HG02943 (cell line): Measurements from ENCODE around the gene C6orf136.

Source experiments
- ATAC-seq: cut with Tn5 transposase; IDR thresholded peaks from one replicate; pipeline ENCODE4 v1.9.1; 2021; ENCODE audit warnings: mild to moderate bottlenecking, low read depth, moderate library complexity; ENCODE audit not compliant: unreplicated experiment

The C6orf136 gene

DNA sequence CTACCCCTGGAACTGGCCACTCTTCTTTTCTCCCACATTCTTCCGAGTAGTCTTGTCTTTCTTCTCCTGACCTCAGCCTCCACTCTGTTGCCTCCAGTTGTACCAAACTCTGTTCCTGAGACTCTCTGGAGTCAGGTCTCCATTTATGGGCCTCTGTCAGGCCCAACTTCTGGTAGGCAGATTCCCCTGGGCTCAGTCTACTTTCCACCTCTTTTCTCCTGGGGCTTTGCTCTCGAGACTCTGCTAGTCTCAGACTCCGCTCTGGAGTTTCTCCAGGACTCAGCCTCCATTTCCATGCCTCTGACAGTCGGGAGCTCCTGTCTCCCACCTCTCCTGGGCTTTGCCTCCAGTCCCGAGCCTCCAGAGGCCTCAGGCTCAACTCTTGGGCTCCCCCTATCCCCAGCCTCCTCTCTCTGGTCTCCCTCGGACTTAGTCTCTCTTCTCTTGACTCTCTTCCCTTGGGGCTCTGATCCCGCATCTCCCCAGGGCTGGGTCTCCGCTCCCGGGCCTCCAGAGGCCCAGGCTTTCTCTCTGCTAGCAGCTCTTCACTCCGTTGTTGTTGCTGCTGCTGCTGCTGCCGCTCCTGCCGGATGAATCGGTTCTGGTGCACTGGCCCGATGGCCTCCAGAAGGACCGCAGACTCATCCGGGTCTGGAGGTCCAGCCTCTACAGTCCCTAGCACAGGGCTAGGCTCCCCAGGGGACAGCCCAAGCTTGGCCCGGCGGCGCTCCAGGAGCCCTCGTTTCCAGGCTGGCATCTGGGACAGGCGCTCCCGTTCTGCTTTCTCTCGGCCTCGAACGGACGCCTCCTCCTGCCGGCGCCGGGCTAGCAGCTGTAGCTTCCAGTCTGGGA, 38.5 kb downstream of the C6orf136 start:
- no peak for ATAC-seq

DNA sequence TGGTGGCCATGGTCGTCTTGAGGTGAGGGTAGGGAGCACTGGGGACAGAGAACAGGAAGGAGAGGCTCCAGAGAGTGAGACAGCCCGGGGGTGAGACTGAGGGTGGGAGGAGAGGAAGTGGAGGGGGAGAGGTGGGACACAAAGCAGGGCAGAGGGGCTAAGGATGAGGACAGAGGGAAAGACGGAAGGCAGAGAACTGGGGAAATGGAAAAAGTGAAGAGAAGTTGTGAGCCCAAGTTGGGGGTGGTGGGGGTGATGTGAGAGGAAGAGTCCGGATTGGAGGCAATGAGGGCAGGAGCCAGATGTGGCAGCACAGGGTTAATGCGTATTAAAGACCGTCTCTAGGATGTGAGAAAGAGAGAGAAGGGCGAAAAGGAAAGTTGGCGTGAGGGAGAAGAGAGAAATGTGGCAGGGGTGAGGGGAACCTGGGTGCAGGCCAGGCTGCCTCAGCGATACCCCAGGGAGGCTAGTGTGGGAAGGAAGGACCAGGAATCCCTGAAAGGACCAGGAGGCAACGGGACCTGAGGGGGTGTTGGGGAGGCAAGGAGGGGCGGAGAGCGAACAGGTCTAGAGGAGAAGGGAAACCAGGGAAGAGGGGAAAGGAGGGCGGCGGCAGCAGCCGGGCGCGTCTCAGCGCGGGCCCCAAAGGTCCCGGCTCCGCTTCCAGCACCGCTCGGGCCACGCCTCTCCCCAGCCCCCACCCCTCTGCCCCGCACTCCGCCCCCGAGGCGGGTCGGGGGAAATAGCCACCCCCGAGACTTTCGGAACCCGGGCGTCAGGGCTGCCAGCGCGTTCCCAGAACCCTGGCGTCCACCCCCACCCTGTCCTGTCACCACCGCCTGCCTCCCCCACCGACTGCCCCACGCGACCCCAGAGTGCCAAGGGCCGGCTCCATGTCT, 39.3 kb downstream of the C6orf136 start, which contains the start of gene PPP1R18:
TSS of gene PPP1R18 (minus strand) at position 637 of the 899 bp plus-strand sequence. CDS start at position 10, 627 bp downstream.
- ATAC-seq = no peak

DNA sequence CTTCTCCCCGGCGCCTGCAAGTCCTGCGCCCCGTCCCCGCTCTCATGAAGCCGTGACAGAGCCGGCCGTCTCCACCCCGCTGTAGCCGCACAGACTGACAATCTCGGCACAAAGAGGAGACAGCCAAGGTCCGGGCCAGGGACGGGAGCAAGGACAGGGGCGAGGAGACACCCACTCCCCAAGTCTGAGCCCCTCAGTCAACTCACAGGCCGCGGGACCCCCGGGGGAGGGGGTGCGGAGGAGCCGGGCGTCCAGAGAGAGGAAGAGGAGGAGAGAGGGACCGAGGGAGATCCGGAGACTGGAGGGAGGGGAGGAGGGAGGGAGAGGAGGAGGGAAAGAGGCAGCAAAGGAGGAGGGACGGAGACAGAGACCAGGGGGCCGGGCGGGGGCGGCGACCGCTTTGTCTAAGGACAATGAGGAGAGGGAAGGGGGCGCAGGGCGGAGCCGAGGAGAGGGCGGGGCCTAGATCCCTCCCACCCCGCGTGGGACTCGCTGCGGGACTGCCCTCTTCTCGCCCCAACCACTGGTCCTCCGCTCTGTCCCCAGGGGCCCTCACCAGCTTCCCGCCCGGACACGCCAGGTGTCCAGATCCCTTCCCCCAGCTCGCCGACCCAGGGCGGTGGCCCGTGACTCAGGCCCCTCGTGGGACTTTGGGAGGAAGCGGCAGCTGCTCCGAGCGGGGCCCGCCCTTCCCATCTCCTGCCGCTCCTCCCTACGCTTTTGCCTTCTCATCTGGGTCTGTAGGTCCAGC, 40.1 kb downstream of the C6orf136 start:
- peak; percentile 41 for ATAC-seq

DNA sequence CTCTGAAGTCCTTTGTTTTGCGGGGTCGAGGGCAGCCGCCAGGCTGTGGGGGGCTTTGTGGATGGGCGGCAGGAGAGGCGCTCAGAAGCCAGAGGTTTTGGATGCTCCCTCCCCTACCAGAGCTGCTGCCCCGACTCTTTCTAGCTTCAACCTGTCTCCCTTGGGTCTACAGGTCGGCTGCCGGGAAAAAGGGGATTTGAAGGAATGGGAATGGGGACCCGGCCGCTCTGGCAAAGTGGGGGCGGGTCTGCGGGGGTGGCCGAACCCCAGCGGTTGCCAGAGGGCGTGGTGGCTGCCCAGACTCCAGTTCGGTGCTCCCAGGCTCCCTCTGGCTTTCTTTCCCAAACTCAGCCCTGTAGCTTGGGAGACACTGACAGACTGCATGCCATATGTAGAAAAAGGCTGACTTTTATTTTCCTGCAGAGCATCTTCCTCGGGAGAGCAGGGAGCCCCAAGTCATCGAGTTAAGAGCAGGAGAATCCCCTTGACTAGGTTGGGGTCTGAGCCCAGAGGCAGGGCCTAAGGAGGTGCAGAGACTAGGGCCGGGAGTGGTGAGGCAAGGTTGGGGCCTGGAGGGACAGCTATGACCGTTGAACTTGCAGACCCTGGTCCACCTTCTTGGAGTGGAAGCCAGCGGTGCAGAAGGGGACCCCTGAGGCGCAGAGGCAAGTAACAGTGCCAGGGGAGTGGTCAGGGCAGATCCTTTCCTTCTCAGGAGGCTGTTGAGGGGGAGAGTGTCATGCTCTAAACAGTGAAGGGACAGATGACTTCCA, 40.9 kb downstream of the C6orf136 start:
- no peak for ATAC-seq

DNA sequence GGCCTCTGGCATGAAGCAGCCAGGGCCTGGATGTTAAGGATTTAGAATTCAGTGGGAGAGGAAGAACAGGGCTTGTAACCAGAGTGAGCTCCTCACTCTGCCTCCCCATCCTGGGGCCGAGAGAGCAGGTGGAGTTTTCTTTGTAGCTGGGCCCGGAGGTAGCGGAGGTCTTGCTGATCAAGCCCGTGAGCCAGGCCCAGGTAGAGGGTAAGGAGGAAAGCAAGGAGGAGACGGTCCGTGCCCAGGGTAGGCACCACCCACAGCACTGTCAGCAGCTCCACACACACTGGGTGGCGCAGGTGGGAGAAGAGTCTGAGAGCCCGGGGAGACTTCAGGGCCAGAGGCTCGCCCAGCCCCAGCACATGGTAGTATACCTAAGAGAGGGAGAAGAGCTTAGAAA, 41.6 kb downstream of the C6orf136 start:
- no peak for ATAC-seq

DNA sequence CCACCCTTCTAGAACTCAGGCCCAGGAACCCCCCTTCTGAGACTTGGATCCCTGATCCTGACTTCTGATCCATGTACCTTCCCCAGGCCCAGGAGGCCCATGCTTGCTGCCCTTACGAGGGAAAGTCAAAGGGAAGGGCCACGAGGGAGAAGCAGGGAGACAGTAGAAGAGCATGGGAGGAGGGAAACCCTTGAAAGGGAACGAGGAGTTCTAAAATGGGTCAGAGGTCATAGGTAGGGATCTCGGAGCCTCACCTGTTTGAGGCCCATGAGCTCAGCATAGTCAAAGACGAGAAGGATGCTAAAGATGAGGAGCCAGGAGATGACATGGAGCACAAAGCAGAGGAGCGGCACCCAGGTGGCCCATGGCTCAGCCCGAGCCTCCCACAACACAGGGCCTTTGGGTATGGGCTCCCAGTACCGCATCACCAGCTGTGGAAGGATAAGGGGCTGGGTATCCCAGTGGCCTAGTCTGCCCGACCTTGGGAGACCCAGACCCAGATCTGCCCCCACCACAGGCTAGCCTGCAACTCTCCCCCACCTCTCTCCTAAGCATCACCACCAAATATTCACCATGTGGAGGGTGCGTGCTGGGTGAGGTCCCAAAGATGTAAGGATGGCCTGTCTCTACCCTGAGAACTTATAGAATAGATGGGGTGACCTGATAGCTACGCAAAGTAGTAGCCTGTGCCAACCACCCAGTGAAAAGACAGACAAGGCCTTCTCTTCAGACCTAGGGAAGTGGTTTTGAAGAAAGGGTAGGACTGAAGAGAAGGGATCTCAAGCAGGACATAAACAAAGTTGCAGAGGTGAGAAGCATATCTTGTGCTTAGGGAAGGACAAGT, 42.3 kb downstream of the C6orf136 start:
- no peak for ATAC-seq

DNA sequence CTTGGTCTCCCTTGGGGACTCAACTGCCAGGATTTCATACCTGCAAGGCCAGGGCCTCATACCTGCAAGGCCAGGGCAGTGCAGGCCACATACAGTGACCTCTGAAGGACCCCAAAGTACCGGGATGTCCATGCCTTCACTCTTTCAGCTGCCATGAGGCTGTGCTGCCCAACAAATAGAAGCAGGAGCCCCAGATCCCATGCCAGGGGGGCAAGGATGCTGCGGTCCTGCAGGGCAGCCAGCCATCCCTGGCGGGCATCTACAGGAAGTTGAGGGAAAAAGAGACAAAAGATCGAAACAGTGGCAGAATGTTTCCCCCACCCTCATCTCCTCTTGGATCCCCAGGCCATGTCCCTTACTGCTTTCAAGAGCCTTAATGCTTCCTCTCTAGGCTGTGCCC, 43.1 kb downstream of the C6orf136 start:
- no peak for ATAC-seq

DNA sequence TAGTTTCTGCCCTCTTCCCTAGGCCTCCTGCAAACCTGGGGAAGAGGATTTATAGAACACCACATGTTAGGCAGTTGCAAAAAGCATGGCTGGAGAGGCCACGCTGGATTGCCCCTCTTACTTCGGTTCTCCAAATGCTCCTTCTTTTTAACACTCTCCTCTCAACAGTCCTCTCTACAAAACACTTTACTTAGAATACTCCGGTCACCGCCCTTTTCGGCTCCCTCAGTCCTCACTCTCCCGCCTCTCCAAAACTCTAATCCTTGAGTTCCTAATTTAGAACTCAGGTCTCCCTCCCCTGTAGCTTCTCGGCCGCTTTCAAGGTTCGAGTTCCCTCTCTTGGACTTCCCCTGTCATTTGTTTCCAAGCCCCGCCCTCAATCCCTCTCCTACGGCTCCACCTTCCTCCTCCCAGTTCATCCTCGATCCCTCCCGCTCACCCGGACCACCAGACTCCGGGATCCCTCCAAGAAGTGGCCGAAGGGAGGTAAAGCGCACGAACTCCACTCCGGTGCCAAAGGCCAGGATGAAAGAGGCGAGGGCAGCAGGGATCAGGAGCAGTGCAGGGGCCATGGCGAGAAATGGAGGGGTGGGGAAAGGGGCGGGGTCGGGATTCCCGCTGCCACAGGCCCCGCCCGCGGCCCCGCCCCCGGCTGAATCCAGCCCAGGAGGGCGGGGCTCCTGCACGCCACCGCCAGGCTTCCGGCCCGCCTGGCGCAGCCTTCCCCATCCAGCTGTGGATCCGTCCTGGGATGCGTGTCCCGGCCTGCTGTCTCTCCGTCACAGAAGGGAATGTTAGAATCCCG, 43.7 kb downstream of the C6orf136 start, which contains the start of gene NRM:
TSS of gene NRM (minus strand) at position 582 of the 805 bp plus-strand sequence. CDS start at position 572, 10 bp downstream.
- no peak for ATAC-seq

DNA sequence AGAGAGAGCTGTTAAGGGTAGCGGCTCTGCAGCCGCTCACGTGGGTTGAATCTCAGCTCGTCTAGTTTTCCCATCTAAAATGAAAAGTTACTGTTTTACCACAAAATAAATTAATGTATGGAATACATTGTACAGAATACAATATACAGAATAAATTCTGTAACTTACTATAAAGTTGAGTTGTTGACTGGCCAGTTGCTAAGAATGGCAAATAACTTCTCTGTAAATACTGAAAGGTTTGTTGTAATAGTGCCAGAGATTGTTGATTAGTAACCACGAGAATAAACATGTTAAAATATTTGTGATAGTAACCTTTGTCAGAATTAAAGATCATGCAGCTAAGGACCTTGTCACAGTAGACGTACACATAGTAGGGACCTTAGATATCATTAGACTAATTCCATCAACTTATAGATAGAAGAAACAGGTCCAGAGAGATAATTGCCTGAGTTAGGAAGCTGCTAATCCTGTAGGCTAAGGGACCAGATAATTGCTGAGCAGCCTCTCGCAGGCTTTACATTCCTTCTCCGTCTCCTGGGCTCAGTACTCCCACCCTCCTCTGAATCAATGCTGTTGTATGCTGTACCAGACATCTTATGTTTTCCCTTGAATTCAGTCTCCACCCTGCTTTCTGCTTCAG, 44.4 kb downstream of the C6orf136 start:
- ATAC-seq = no peak

DNA sequence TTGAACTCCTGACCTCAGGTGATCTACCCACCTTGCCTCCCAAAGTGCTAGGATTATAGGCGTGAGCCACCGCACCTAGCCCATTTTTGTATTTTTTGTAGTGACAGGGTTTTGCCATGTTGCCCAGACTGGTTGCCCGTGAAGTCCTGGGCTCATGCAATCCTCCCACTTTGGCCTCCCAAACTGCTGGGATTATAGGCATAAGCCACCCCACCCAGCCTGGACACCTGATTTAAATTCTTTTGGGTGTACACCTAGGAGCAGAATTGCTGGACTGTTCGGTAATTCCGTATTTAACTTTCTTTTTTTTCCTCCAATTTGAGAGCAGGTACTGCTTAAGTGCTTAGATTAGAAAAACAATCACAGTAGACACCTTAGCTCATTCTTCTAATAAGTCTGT, 49.5 kb downstream of the C6orf136 start:
- ATAC-seq = no peak

DNA sequence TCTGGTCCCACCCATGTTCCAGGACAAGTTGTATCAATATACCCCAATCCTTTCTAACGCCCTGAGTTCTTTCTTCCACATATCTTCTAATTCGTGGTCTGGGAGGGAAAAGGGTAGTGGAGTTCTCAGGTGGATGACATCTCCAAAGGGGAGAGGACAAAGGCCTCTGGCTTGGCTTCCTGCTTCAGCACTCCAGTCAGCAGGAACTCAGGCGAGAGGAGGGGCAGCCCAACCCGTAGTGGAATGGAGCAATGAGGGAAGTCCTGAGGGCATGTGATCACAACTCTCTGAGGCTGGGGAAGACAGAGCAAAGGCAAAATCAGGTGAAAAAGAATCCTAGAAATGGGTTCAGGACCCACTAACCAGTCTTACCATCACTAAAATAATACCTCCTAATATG, 53.4 kb downstream of the C6orf136 start:
- ATAC-seq = no peak
